HCT116 (cell line): ENCODE data around the gene ABCA9. TPM values are rescaled to one million over a fixed set of nuclear protein-coding genes. Genes with fewer than 3 reads are reported as not detected.

Source experiments
- ATAC-seq: fragments of 200-7000 bp; cut with Tn5 transposase; 2 replicates; pipeline ENCODE4 v1.9.1; 2020; ENCODE audit warnings: mild to moderate bottlenecking, moderate library complexity
- BruUV-seq: library from RNA; stranded (reverse); fragments of 400-500 nt; replicated peaks from 2 replicates; lab custom pipeline; 2021; lab: Mats Ljungman, UMichigan
- CTCF ChIA-PET: fragments of 300-600 bp; sonication (Branson Sonifier 250); formaldehyde crosslinking; loops from one replicate; lab custom pipeline; 2021; ENCODE audit warnings: antibody characterized with exemption; lab: Charles Lee
- POLR2A ChIA-PET: fragments of 300-600, 350-600 bp; sonication (Branson Sonifier 250); formaldehyde crosslinking; loops from one replicate; lab custom pipeline; 2021; ENCODE audit warnings: antibody characterized with exemption; lab: Charles Lee
- RAD21 ChIA-PET, 2 experiments: fragments of 300-600 bp; sonication (Branson Sonifier 250); formaldehyde crosslinking; loops; one replicate each; lab custom pipeline; 2023; ENCODE audit warnings: low total read pairs in 2 of 2; ENCODE audit not compliant: uncharacterized antibody in 2 of 2, unreplicated experiment in 2 of 2, low non-redundant PET in 1 of 2; lab: Charles Lee
- DNase-seq: peaks from one replicate; pipeline ENCODE4 v3.0.0-alpha.2; 2010; ENCODE audit warnings: low read depth, low spot score
- H2AFZ ChIP-seq: fragments of 200-600 bp; shearing (Covaris generic), sonication (generic); 2 replicates; pipeline ENCODE4 v1.6.1; 2017; ENCODE audit warnings: low read depth, mixed run types, mixed read lengths, antibody characterized with exemption, low read length; ENCODE audit not compliant: poor library complexity, severe bottlenecking
- H3K27ac ChIP-seq: 2 replicates; pipeline ENCODE4 v1.5.1; 2012; ENCODE audit warnings: low read depth, low read length
- H3K27me3 ChIP-seq: fragments of 200-600 bp; sonication (generic); 2 replicates; pipeline ENCODE4 v1.6.1; 2016; ENCODE audit warnings: mixed run types, low read length, mixed read lengths; ENCODE audit not compliant: insufficient read depth
- H3K36me3 ChIP-seq, 2 experiments: fragments of 200-500 bp in 1 of 2; fragments of 200-600 bp in 1 of 2; sonication (Bioruptor generic) in 1 of 2; sonication (generic) in 1 of 2; 2 replicates each; pipeline versions ENCODE4 v1.5.1 to v1.6.1; 2014 to 2016; ENCODE audit warnings: low read length in 2 of 2, inconsistent platforms in 1 of 2, mixed read lengths in 1 of 2, mixed run types in 1 of 2; ENCODE audit not compliant: insufficient read depth in 2 of 2, control insufficient read depth in 1 of 2
- H3K4me1 ChIP-seq, 2 experiments: fragments of 200-600 bp in 1 of 2; sonication (generic) in 1 of 2; 2 replicates each; pipeline versions ENCODE4 v1.5.1 to v1.6.1; 2012 to 2017; ENCODE audit warnings: low read length in 2 of 2, inconsistent platforms in 1 of 2, mild to moderate bottlenecking in 1 of 2, mixed read lengths in 1 of 2, mixed run types in 1 of 2, moderate library complexity in 1 of 2; ENCODE audit not compliant: insufficient read depth in 2 of 2, control insufficient read depth in 1 of 2
- H3K4me2 ChIP-seq: fragments of 200-600 bp; sonication (generic); 2 replicates; pipeline ENCODE4 v1.6.1; 2017; ENCODE audit warnings: mixed run types, low read length, mixed read lengths
- H3K4me3 ChIP-seq, 2 experiments: fragments of 200-600 bp in 1 of 2; sonication (generic) in 1 of 2; replicated peaks in 1 of 2; 2 replicates each; pipeline ENCODE4 v1.5.1; 2011 to 2016; ENCODE audit warnings: low read length in 2 of 2, control low read depth in 1 of 2, low read depth in 1 of 2, mild to moderate bottlenecking in 1 of 2, mixed read lengths in 1 of 2, mixed run types in 1 of 2
- H3K79me2 ChIP-seq: fragments of 200-600 bp; sonication (generic); 2 replicates; pipeline ENCODE4 v1.6.1; 2017; ENCODE audit warnings: mild to moderate bottlenecking, mixed run types, low read length, moderate library complexity, mixed read lengths; ENCODE audit not compliant: insufficient read depth
- H3K9ac ChIP-seq: fragments of 200-600 bp; sonication (generic); 2 replicates; pipeline ENCODE4 v1.6.1; 2016; ENCODE audit warnings: low read length, mixed read lengths
- H3K9me2 ChIP-seq: fragments of 200-600 bp; sonication (generic), shearing (Covaris generic); 2 replicates; pipeline ENCODE4 v1.6.1; 2017; ENCODE audit warnings: mixed run types, mild to moderate bottlenecking, moderate library complexity; ENCODE audit not compliant: insufficient read depth
- H3K9me3 ChIP-seq, 2 experiments: fragments of 200-500 bp in 1 of 2; fragments of 200-600 bp in 1 of 2; sonication (Bioruptor generic) in 1 of 2; sonication (generic) in 1 of 2; 2 replicates each; pipeline ENCODE4 v1.6.1; 2014 to 2017; ENCODE audit warnings: low read length in 2 of 2, mixed read lengths in 2 of 2, inconsistent platforms in 1 of 2, low read depth in 1 of 2, mild to moderate bottlenecking in 1 of 2, mixed run types in 1 of 2, moderate library complexity in 1 of 2; ENCODE audit not compliant: control insufficient read depth in 1 of 2, insufficient read depth in 1 of 2
- H4K20me1 ChIP-seq: fragments of 200-600 bp; sonication (generic), shearing (Covaris generic); 2 replicates; pipeline ENCODE4 v1.6.1; 2017; ENCODE audit warnings: mixed run types, mild to moderate bottlenecking, moderate library complexity; ENCODE audit not compliant: insufficient read depth
- CBX3 ChIP-seq: IDR thresholded peaks from 2 replicates; pipeline ENCODE4 v1.6.1; 2012; ENCODE audit warnings: low read depth
- CEBPB ChIP-seq: IDR thresholded peaks from 2 replicates; pipeline ENCODE4 v1.6.1; 2012; ENCODE audit warnings: low read depth
- ELF1 ChIP-seq: IDR thresholded peaks from 2 replicates; pipeline ENCODE4 v1.6.1; 2012; ENCODE audit warnings: low read depth, borderline replicate concordance
- EZH2 ChIP-seq: fragments of 200-600 bp; sonication (generic); IDR thresholded peaks from 2 replicates; pipeline ENCODE4 v1.6.1; 2017; ENCODE audit warnings: antibody characterized with exemption, mixed run types
- EZH2phosphoT487 ChIP-seq: fragments of 200-600 bp; IDR thresholded peaks from 2 replicates; pipeline ENCODE4 v1.6.1; 2018; ENCODE audit warnings: antibody characterized with exemption, borderline replicate concordance
- FOSL1 ChIP-seq: IDR thresholded peaks from 2 replicates; pipeline ENCODE4 v1.6.1; 2012; ENCODE audit warnings: low read depth
- POLR2A ChIP-seq: IDR thresholded peaks from 2 replicates; pipeline ENCODE4 v1.7.0; 2011; ENCODE audit warnings: borderline replicate concordance; ENCODE audit not compliant: insufficient read depth, insufficient read length; ENCODE audit errors: extremely low read depth
- POLR2AphosphoS5 ChIP-seq: IDR thresholded peaks from 2 replicates; pipeline ENCODE4 v1.6.1; 2011; ENCODE audit warnings: mild to moderate bottlenecking, low read depth, low read length, moderate library complexity
- RAD21 ChIP-seq: IDR thresholded peaks from 2 replicates; pipeline ENCODE4 v1.6.1; 2012; ENCODE audit warnings: low read depth, mild to moderate bottlenecking
- SIN3A ChIP-seq: IDR thresholded peaks from 2 replicates; pipeline ENCODE4 v1.6.1; 2012; ENCODE audit warnings: low read depth
- SP1 ChIP-seq: IDR thresholded peaks from 2 replicates; pipeline ENCODE4 v1.6.1; 2012; ENCODE audit warnings: low read depth
- SRF ChIP-seq: IDR thresholded peaks from 2 replicates; pipeline ENCODE4 v1.6.1; 2012; ENCODE audit warnings: low read depth
- TCF7L2 ChIP-seq: IDR thresholded peaks from 2 replicates; pipeline ENCODE4 v1.7.0; 2011; ENCODE audit warnings: borderline replicate concordance, inconsistent platforms; ENCODE audit not compliant: insufficient read depth, insufficient read length; ENCODE audit errors: extremely low read depth
- YY1 ChIP-seq: IDR thresholded peaks from 2 replicates; pipeline ENCODE4 v1.6.1; 2011; ENCODE audit warnings: low read length, low read depth, moderate library complexity, mild to moderate bottlenecking; ENCODE audit not compliant: insufficient replicate concordance; ENCODE audit errors: extremely low read depth
- ZFX ChIP-seq: fragments of 450-650 bp; IDR thresholded peaks from 2 replicates; pipeline ENCODE4 v1.6.1; 2017
- ZNF274 ChIP-seq: fragments of 200-500 bp; sonication (Bioruptor generic); IDR thresholded peaks from 2 replicates; pipeline ENCODE4 v1.6.1; 2014; ENCODE audit warnings: mild to moderate bottlenecking, low read depth, low read length, inconsistent platforms
- intact Hi-C: fragments of 100-400 bp; cut with micrococcal nuclease; formaldehyde crosslinking; loops from 2 replicates; pipeline ENCODE4 v1.10.0; 2022
- total RNA-seq: library from RNA; stranded (reverse); gene quantifications from one replicate; pipeline ENCODE4 v1.2.1, GENCODE V29; 2021; ENCODE audit not compliant: unreplicated experiment
- TF ChIP-seq, protein P1 (sequence below): IDR thresholded peaks from 2 replicates; pipeline ENCODE4 v1.6.1; 2012
- TF ChIP-seq, protein P2 (sequence below): IDR thresholded peaks from 2 replicates; pipeline ENCODE4 v1.6.1; 2012
- TF ChIP-seq, protein P3 (sequence below): IDR thresholded peaks from 2 replicates; pipeline ENCODE4 v1.6.1; 2012; ENCODE audit warnings: low read depth
- TF ChIP-seq, protein P4 (sequence below), 3 experiments: fragments of 200-600 bp in 1 of 3; sonication (generic) in 1 of 3; IDR thresholded peaks in 2 of 3; conservative IDR thresholded peaks in 1 of 3; 2 replicates each; pipeline ENCODE4 v1.5.1; 2012 to 2017; ENCODE audit warnings: low read depth in 2 of 3, low read length in 2 of 3, antibody characterized with exemption in 1 of 3, borderline replicate concordance in 1 of 3, control low read depth in 1 of 3, mild to moderate bottlenecking in 1 of 3, mixed read lengths in 1 of 3, mixed run types in 1 of 3, moderate library complexity in 1 of 3; ENCODE audit not compliant: insufficient read depth in 1 of 3

ABCA9 gene
- total RNA-seq, 1 experiment from 2014 or later = not detected

DNA sequence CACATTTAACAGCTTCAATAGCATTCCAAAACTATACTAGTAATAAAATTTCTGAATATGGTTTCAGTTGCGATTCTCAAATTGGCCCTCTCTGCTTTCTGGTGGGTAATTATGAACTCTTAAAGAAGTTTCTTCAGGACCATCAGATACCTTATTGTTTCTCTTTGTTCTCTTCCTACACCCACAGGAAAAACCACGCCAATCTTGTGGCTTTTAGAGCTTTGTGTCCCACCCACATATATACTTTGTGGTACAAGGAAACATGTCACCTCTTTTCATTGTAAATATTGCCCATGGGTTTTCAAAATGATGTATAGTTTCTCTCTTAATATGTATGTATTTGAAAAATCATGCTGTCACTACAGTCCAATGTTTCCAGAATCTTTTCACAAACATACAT is 12.1 kb downstream of the ABCA9 start:
- no peak for ATAC-seq
- Histone ChIP-seq H3K36me3 (no peaks in the 10 kb centered on the region), H3K27me3 (no peaks in the 10 kb centered on the region), H2AFZ (no peak overlapping the region), H3K4me2 (no peak overlapping the region), H3K4me3 (no peak overlapping the region), H3K9me2 (no peaks in the 10 kb centered on the region), H4K20me1 (no peaks in the 10 kb centered on the region), H3K27ac (no peak overlapping the region), H3K9me3 (no peaks in the 10 kb centered on the region), H3K4me1 (peaks cover 0 to 11% of the 10 kb centered on the region in 2 experiments; a peak in 2 of 4 replicates), H3K79me2 (no peaks in the 10 kb centered on the region), H3K9ac (no peak overlapping the region)
- no TSS peak for BruUV-seq
- TF ChIP-seq POLR2AphosphoS5 (no peak), ZNF274 (no peak), SRF (no peak), TCF7L2 (no peak), ELF1 (no peak), SP1 (no peak), SIN3A (no peak), RAD21 (no peak), FOSL1 (no peak), CBX3 (no peak), YY1 (no peak), EZH2 (no peak), EZH2phosphoT487 (no peak), ZFX (no peak), POLR2A (no peak), CEBPB (no peak)
- TF ChIP-seq, protein P1, sequence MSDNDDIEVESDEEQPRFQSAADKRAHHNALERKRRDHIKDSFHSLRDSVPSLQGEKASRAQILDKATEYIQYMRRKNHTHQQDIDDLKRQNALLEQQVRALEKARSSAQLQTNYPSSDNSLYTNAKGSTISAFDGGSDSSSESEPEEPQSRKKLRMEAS = no peak
- TF ChIP-seq, protein P2, sequence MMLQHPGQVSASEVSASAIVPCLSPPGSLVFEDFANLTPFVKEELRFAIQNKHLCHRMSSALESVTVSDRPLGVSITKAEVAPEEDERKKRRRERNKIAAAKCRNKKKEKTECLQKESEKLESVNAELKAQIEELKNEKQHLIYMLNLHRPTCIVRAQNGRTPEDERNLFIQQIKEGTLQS = no peak
- TF ChIP-seq, protein P3, sequence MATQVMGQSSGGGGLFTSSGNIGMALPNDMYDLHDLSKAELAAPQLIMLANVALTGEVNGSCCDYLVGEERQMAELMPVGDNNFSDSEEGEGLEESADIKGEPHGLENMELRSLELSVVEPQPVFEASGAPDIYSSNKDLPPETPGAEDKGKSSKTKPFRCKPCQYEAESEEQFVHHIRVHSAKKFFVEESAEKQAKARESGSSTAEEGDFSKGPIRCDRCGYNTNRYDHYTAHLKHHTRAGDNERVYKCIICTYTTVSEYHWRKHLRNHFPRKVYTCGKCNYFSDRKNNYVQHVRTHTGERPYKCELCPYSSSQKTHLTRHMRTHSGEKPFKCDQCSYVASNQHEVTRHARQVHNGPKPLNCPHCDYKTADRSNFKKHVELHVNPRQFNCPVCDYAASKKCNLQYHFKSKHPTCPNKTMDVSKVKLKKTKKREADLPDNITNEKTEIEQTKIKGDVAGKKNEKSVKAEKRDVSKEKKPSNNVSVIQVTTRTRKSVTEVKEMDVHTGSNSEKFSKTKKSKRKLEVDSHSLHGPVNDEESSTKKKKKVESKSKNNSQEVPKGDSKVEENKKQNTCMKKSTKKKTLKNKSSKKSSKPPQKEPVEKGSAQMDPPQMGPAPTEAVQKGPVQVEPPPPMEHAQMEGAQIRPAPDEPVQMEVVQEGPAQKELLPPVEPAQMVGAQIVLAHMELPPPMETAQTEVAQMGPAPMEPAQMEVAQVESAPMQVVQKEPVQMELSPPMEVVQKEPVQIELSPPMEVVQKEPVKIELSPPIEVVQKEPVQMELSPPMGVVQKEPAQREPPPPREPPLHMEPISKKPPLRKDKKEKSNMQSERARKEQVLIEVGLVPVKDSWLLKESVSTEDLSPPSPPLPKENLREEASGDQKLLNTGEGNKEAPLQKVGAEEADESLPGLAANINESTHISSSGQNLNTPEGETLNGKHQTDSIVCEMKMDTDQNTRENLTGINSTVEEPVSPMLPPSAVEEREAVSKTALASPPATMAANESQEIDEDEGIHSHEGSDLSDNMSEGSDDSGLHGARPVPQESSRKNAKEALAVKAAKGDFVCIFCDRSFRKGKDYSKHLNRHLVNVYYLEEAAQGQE = no peak
- TF ChIP-seq, protein P4, sequence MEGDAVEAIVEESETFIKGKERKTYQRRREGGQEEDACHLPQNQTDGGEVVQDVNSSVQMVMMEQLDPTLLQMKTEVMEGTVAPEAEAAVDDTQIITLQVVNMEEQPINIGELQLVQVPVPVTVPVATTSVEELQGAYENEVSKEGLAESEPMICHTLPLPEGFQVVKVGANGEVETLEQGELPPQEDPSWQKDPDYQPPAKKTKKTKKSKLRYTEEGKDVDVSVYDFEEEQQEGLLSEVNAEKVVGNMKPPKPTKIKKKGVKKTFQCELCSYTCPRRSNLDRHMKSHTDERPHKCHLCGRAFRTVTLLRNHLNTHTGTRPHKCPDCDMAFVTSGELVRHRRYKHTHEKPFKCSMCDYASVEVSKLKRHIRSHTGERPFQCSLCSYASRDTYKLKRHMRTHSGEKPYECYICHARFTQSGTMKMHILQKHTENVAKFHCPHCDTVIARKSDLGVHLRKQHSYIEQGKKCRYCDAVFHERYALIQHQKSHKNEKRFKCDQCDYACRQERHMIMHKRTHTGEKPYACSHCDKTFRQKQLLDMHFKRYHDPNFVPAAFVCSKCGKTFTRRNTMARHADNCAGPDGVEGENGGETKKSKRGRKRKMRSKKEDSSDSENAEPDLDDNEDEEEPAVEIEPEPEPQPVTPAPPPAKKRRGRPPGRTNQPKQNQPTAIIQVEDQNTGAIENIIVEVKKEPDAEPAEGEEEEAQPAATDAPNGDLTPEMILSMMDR (IDR thresholded peaks at IDR 0.05 in 2 of 3, conservative IDR thresholded peaks at IDR 0.05 in 1 of 3; ENCODE audit: borderline replicate concordance in 1 of 3, insufficient read depth in 1 of 3, low read depth in 2 of 3, low read length in 2 of 3) = no peak
- CTCF ChIA-PET = no interaction called here
- RAD21 ChIA-PET = no interaction called here
- DNase-seq = no peak
- intact Hi-C loops = no loop called here
- POLR2A ChIA-PET = no interaction called here
